IPS DF 19.7 (cell line): ENCODE measurements around the gene LRMDA.
"Not testable (repeated sequence)": the region's sequence is repeated elsewhere in the genome, so short reads cannot be mapped to it uniquely, and the experiment has no call there.

Experiments used
- DNase-seq: peaks from one replicate; pipeline ENCODE4 v3.0.0-alpha.2; 2013; ENCODE audit warnings: low read depth, low spot score

LRMDA gene

DNA sequence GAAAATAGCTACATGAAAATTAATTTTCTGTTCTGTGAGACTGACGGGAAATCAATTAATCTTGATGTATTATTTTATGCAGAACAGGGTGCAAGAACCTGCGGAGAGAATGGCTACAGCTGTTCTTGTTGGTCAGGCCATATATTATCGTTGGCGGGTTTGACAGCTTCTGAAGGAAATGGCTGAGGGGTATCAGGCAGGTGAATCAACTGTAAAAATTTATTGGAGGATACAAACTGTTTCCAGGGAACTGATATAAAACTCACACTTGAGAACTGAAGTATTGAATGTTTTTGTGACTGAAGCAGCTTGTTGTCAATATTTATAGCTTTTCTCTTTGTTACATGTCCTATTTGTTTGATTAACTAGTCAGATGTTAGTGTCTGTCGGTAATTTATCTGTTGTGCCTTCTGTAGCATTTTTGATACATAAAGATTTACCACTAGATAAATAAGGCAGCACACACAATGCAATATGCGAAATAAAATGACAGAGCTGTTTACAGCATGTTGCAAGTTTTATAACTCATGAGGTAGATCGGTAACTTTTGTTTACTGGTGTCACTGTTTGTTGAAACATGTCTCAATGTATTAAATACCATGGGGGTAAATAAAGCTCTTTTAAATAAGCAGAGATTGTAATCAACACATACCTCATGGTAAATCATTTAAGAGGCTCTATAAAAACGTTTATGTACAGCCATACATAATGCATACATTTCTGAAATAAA, 308.2 kb downstream of the LRMDA start:
- no peak for DNase-seq

DNA sequence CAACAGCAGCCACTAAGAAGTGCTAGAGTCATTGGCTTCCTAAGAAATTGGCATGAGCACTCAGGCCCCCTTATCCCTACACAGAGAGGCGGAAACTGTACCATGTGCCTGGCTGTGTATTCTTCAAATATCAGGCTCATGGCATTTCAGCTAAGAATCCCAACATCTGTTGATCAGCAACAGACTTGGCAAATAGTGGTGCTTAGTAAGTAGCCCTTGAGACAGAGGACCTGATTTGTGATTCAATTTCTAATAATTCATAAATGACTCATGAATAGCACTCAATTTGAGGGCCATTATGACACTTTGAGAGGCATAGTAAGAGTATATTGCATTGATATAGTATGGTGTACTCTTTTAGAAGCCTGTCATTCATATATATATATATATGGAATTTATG, 309.1 kb downstream of the LRMDA start:
- DNase-seq, result no peak

DNA sequence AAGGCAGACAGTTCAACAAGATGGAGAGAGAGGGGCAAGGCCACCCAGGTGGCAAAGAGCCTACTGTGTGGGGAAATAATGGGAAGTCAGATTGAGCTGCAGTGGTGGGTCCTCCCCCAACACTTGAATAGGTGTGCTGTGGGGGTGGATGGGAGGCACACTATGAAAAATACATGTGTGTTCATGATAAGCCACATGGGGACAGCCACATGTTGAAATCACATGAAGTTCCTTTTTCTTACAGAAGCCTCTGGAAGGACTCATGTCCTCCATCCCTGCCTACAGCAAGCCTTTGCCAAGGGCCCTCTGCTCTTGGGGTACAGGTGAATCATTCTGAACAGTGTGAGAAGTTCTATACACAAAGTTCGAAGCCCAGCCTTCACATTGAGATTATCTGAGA, 310.9 kb downstream of the LRMDA start:
- no peak for DNase-seq

- no peak for DNase-seq
Observed at GRCh38 chr10:75743291-75743778, 311.9 kb downstream of the LRMDA start.

DNA sequence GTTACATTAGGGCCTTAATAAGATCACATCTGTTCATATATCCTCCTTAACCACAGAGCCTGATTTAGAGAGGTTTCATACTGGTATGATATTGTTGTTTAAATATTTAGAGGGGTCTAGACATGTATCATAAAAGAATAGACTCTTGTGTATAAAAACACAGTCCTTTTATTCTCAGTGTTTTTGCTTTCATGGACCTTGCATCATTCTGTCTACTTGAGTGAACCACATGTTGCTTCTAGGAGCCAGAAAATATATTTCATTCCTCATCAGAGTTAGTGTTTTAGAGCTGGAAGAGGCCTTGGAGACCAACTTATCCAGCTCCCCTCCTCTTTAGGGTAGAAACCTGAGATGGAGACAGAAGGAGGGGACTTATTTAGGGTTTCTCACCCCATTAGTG, 312.8 kb downstream of the LRMDA start:
- DNase-seq, result no peak

GRCh38 chr10:75746356-75746755, 314.9 kb downstream of the LRMDA start:
- DNase-seq, result no peak

- not testable (repeated sequence) for DNase-seq
Observed at GRCh38 chr10:75750093-75750875, 318.9 kb downstream of the LRMDA start.

- DNase-seq, result no peak
Observed at GRCh38 chr10:75751232-75751631, 319.8 kb downstream of the LRMDA start.

DNA sequence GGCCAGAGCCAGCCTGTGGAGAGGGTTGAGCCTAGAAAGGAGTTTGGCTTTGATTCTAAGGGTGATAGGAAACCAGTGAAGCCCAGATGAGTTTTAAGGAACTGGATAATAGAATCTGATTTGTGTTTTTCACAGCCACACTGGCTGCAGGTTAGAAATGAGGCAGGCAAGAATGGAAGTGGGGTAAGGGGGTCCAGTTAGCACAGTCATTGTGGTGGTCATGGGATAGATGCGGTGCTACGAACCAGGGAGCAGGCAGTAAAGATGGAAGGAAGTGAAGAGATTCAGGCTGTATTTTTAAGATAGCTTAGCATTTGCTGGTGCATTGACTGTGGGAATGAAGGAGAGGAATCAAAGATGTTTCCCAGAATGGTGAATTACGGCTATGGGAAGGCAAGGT, 322.2 kb downstream of the LRMDA start:
- no peak for DNase-seq

GRCh38 chr10:75754096-75754831, 322.8 kb downstream of the LRMDA start:
- DNase-seq, result no peak

DNA sequence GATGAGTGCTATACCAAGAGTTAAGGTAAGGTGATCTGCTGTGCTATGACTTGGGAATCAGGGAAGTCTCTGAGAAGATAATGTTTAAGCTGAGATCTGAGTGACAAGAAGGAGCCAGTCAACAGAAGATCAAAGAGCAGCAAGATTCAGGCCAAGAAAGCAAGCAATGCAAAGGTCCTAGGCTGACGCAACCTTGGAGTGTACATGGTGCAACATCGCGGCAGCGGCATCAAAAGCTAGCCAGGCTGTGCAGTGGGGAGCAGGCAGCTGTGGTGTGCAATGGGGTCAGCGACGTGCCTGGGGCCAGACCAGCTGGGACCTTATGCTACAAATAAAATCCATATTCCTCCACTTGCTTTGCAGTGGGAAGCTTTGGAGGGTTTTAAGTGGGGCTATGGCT, 324.1 kb downstream of the LRMDA start:
- DNase-seq, result no peak

DNA sequence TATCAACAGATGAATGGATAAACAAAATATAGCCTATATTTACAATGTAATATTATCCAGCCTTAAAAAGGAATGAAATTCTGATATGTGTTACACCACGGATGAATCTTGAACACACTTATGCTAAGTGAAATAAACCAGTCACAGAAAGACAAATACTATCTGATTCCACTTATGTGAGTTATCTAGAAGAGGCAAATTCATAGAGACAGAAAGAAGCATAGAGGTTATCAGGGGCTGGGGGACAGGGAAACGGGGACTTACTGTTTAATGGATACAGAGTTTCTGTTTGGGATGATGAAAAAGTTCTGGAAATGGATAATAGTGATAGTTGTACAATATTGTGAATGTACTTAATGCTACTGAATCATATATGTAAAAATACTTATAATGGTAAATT, 329.9 kb downstream of the LRMDA start:
- DNase-seq, result no peak

- DNase-seq, result no peak
Observed at GRCh38 chr10:75762431-75762802, 331.0 kb downstream of the LRMDA start.

DNA sequence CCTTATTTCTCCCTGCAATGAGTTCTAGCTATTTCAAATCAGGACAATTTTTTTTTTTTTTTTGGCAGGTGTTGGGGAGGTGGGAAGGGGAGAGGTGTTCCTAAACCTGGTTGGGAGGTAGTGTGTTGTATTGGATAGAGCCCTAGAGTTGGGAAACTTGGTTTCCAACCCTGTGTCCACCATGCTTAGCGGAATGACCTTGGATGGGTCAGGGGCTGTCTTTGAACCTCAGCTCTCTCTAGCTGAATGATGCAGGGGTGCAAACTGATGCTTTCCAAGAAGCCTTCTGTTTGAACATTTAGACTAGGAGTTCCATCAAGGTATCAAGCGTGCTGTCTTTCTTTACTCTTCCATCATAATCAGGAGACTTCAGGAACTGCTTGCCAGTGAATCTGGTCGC, 332.2 kb downstream of the LRMDA start:
- no peak for DNase-seq

GRCh38 chr10:75764974-75765788, 333.8 kb downstream of the LRMDA start:
- no peak for DNase-seq

GRCh38 chr10:75765789-75766096, 334.3 kb downstream of the LRMDA start:
- DNase-seq, result no peak

DNA sequence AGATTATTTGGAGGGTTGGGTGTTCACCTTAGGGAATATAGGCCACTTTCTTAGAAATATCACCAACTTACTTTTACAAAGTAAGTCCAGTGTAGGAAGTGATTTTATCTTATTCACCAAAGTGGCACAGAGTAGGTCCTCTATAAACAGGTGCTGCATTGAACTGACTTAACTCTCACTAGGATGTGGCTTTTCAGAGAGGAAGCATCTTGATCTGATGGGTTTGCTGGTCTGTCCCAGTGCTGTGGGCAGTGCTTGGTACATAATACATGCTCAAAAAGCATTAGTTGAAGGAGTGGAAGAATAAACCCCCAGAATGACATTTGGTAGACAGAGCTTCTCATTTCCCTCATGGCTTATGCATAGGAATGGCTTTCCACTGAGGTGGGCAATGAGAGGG, 334.7 kb downstream of the LRMDA start:
- no peak for DNase-seq

DNA sequence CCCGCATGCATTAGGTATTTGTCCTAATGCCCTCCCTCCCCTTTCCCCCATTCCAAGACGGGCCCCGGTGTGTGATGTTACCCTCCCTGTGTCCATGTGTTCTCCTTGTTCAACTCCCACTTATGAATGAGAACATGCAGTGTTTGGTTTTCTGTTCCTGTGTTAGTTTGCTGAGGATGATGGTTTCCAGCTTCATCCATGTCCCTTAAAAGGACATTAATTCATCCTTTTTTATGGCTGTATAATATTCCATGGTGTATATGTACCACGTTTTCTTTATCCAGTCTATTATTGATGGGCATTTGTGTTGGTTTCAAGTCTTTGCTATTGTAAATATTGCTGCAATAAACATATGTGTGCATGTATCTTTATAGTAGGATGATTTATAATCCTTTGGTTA, 335.3 kb downstream of the LRMDA start:
- DNase-seq, result not testable (repeated sequence)

DNA sequence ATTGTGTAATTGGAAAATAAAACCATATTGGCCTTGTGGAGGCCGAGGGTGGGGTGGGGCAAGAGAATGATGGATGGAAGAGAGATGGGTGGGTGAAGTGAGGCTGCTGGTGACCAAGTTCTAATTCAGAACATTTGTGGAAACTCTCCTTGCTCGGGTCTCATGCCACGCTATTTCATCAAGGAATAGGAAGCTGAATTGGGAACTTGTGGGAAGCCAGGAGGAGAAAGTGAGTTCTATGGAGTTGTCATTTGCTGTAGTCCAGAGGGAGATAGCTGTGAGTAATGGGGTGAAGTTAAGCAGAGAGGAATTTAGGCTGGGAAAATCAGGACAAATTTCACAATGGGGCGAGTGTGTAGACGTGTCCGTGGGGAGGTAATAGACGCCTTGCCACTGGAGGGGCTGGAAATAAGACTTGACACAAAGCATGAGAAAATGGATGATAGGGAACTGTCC, 339.2 kb downstream of the LRMDA start:
- DNase-seq, result no peak

GRCh38 chr10:75771606-75772005, 340.2 kb downstream of the LRMDA start:
- no peak for DNase-seq

GRCh38 chr10:75772153-75772887, 340.9 kb downstream of the LRMDA start:
- no peak for DNase-seq
